Mucosa of stomach (tissue), 1 donor: ENCODE data around the gene CAMK2A.

Experiments used
- H3K27me3 ChIP-seq: one replicate; pipeline ENCODE4 v1.7.0; 2013; ENCODE audit warnings: mild to moderate bottlenecking, low read length; ENCODE audit not compliant: control insufficient read depth, insufficient read depth
- H3K36me3 ChIP-seq: one replicate; pipeline ENCODE4 v1.7.0; 2013; ENCODE audit warnings: low read length; ENCODE audit not compliant: control insufficient read depth, insufficient read depth
- H3K4me1 ChIP-seq: one replicate; pipeline ENCODE4 v1.7.0; 2013; ENCODE audit warnings: mild to moderate bottlenecking, low read length; ENCODE audit not compliant: control insufficient read depth, insufficient read depth
- H3K4me3 ChIP-seq: one replicate; pipeline ENCODE4 v1.7.0; 2013; ENCODE audit warnings: low read length
- H3K9ac ChIP-seq: one replicate; pipeline ENCODE4 v1.7.0; 2013; ENCODE audit warnings: mild to moderate bottlenecking, low read length, moderate library complexity
- H3K9me3 ChIP-seq: one replicate; pipeline ENCODE4 v1.7.0; 2013; ENCODE audit warnings: mild to moderate bottlenecking, low read length, moderate library complexity; ENCODE audit not compliant: control insufficient read depth
- donor health status: Pancreatic carcinoma.

CAMK2A gene

DNA sequence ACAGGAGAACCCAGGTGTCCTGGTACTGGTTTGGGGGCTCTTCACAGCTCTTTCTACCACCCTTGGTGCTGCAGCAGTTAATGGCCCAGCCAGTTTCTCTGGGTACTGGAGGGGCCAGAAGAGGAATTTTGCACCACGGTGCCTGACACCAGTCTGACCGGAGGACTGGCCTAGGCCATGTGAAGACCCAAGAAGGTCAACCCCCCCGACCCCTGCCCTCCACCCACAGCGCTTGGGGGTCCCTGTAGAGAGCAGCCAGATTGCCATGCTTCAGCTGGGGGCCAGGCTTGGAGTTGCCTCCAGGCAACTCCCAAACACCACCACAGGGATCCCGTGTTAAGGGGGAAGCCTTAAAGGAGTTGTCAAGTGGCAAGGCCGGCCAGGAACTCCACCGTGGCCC, 6.9 kb upstream of the CAMK2A start:
- H3K9me3 ChIP-seq: no peaks in the 10 kb centered on the region
- no peaks in the 10 kb centered on the region for H3K36me3 ChIP-seq
- peaks cover 6% of the 10 kb centered on the region for H3K4me1 ChIP-seq
- H3K27me3 ChIP-seq: peaks cover 7% of the 10 kb centered on the region
- H3K9ac ChIP-seq: no peak overlapping the region
- H3K4me3 ChIP-seq: no peak overlapping the region

DNA sequence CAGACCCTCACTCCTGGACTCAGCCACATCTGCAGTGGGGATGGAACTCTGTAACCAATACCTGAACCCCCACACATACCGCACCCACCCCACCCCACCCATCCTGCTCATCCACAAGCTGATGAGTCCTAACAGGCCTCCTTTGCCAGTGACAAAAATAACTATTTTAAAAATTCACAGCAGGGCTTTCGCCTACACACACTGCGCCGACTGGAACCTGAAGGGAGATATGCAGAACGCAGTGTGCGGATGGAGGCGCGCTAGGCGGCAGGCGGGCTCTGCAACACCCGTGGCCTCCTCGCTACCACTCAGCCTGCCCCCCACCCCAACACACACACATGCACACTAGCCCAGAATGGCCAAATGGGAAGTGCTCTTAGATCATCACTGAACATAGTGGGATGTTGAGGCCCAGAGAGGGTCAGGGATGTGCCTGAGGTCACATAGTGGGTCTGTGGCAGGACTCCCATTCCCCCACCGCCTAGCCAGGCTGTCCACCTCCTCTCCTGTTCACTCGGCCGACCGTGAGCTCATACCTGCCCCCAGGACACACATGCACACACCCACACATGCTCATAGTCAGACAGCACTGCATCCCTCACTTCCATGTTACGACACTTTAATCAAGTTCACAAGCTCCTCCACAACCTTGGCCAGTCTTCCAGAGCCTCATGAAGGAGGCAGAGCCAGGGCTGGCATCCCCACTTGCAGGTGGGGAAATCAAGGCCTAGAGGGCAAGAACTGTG, 6.3 kb upstream of the CAMK2A start:
- peaks cover 5% of the 10 kb centered on the region for H3K27me3 ChIP-seq
- no peaks in the 10 kb centered on the region for H3K9me3 ChIP-seq
- no peak overlapping the region for H3K9ac ChIP-seq
- H3K36me3 ChIP-seq: no peaks in the 10 kb centered on the region
- peaks cover 6% of the 10 kb centered on the region for H3K4me1 ChIP-seq
- H3K4me3 ChIP-seq: no peak overlapping the region

- Histone ChIP-seq H3K4me3 (no peak overlapping the region), H3K4me1 (peaks cover 6% of the 10 kb centered on the region), H3K27me3 (no peaks in the 10 kb centered on the region), H3K9ac (no peak overlapping the region), H3K36me3 (no peaks in the 10 kb centered on the region), H3K9me3 (no peaks in the 10 kb centered on the region)
Measured at GRCh38 chr5:150295172-150295634, 5.6 kb upstream of the CAMK2A start.

DNA sequence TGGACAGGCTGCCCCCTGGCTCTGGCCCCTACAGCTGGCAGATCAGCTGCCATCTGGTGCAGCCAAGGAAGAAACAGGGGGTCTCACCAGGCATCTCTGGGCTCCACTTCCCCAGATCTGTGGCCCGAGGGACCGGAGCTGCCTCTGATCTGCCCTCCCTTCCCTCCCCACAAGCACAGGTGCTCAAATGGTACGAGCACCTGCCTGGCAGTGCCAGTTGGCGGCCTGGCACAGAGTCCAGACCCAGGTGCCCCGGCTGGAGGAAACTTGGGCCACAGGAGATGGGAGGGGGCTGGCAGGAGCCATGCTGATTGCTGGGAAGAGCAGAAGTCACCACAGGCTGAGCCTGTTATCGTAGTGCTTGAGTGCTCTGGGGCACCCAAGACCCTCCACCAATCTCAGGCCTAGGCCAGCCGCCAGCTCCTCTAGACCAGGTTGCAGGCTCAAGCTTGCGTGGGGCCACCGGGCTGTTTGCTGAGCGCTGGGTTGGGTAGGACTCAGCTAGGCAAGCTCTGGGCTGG, 5.0 kb upstream of the CAMK2A start:
- no peaks in the 10 kb centered on the region for H3K9me3 ChIP-seq
- H3K9ac ChIP-seq: no peak overlapping the region
- no peak overlapping the region for H3K4me3 ChIP-seq
- no peaks in the 10 kb centered on the region for H3K36me3 ChIP-seq
- H3K4me1 ChIP-seq: peaks cover 6% of the 10 kb centered on the region
- no peaks in the 10 kb centered on the region for H3K27me3 ChIP-seq

DNA sequence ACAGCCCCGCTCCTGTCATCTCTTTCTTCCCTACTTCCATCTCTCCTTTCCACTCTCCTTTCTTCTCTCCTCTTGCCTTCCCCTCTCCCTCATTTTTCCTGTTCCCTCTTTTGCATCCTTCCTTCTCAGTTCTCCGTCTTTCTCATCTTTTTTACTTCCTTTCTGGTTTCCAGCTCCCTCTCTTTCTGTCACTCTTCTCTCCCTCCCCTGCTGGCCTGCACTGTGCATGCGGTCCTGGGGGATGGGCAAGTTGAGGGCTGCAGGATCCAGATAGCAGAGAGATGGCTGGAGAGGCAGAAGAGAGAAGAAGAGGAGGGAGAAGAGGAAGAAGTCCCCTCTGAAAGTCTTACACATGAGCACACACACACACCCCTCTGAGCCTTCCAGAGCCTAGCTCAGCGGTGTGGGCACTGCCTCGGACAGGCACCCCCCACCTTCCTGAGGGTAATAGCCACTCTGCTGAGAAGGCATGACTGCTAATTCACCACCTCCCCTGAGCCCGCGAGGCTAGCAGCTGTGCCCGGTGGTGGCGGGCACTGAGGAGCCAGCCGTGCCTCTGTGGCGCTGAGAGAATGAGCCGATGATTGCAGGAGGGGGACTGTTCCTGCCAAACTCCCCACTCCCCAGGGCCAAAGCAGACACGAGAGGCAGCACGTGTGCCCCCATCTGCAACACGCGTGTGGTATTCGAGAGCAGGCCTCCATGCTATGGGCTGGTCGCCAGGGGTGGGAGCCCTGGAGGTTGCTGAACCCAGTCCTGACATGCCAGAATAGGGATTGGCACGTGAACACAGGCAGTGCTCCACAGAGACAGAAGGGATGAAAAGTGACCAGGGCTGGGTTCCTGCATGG, 3.7 kb upstream of the CAMK2A start:
- no peaks in the 10 kb centered on the region for H3K27me3 ChIP-seq
- no peaks in the 10 kb centered on the region for H3K36me3 ChIP-seq
- H3K4me1 ChIP-seq: peaks cover 6% of the 10 kb centered on the region
- no peaks in the 10 kb centered on the region for H3K9me3 ChIP-seq
- no peak overlapping the region for H3K4me3 ChIP-seq
- H3K9ac ChIP-seq: no peak overlapping the region

DNA sequence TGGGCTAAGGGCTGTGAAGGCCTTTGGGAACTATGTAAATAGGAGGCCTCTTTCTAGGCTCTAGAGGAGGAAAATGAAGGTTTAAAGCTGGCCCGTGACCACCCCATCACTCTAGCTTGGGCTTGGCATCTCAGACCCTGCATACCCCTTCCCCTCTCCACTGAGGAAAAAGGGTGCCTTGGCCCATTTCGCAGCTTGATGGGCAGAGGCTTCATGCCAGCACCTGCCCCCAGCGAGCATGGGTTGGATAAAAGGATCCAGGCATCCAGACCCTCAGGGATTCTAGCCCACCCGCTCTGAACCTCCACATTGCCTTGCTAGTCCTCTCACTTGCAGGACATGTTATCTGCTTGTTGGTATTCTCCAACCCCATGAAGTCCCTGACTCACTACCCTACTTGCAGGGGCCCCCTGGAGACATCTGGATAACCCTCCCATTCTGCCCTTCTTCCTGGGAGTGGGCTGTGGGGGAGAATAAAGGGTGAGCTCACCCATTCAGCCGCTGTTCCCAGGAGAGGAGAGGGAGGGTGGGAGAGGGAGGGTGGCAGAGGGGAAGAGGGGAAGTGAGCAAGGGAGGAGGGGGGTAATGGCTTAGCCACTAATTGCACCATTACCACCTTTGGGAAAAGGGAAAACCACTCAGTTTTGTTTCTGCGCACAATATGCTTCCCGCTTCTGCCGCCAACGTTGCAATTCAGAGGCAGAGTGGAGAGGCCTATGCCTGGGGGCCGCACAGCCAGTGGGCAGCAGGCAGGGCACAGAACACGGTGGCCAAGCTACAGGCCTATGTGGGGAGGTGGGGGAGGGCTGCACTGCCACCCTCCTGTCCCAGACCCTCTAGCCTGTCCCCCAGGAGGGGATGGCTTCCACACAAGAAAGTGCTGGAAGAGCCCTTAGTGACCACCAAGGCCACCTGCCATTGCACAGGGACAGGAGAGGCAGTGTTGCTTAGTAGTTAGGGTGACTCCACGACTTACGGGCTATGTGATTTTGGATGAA, 2.1 kb upstream of the CAMK2A start:
- peaks cover 6% of the 10 kb centered on the region for H3K4me1 ChIP-seq
- H3K4me3 ChIP-seq: no peak overlapping the region
- no peaks in the 10 kb centered on the region for H3K27me3 ChIP-seq
- H3K9ac ChIP-seq: no peak overlapping the region
- no peaks in the 10 kb centered on the region for H3K36me3 ChIP-seq
- no peaks in the 10 kb centered on the region for H3K9me3 ChIP-seq

GRCh38 chr5:150288791-150289190, 782 bp downstream of the CAMK2A start:
- H3K27me3 ChIP-seq: no peaks in the 10 kb centered on the region

DNA sequence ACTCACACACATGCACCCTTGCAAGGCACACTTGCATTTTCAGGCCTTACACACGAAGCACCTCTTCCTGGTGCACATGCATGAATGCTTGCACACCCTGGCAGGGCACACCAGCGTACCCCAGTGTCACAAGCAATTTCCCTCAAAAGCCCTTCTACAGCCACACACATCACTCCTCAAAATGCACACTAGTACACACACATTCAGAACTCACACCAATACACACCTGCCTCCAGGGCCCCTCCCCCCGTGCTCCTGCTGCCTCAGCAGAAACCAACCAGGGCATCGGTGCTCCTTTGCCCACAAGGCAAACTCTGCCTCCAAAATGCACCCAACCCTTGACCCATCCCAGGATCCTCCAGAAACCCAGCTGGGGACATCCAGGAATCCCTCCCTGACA, 1.2 kb downstream of the CAMK2A start:
- Histone ChIP-seq H3K4me3 (no peak overlapping the region), H3K9ac (no peak overlapping the region), H3K9me3 (no peaks in the 10 kb centered on the region), H3K4me1 (no peaks in the 10 kb centered on the region), H3K36me3 (no peaks in the 10 kb centered on the region), H3K27me3 (no peaks in the 10 kb centered on the region)

More at GRCh38 chr5:150288791-150289190, 782 bp downstream of the CAMK2A start:
- H3K4me3 ChIP-seq: no peak overlapping the region
- no peak overlapping the region for H3K9ac ChIP-seq
- H3K9me3 ChIP-seq: no peaks in the 10 kb centered on the region
- H3K4me1 ChIP-seq: no peaks in the 10 kb centered on the region
- no peaks in the 10 kb centered on the region for H3K36me3 ChIP-seq

- Histone ChIP-seq H3K9ac (no peak overlapping the region), H3K9me3 (no peaks in the 10 kb centered on the region), H3K4me3 (no peak overlapping the region)
Measured at GRCh38 chr5:150286820-150287219, 2.8 kb downstream of the CAMK2A start.

DNA sequence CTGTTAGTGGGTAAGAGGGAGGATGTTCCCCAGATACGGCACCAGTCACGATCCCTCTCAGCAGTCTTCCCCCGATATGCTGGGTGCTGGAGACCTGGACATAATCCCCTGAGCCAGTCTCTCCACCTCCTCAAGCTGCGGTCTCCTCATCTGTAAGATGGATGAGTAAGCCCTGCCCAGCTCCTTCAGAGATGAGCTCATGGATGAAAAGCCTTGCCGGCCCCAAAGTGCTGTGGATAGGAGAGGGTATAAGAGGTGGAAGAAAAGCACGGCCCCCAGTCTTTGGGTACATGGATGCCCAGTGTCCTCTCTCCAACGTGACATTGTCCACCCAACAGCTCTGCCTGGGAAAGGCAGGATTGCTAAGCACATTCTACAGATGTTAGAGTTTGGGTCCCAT, 4.5 kb downstream of the CAMK2A start:
- Histone ChIP-seq H3K9ac (no peak overlapping the region), H3K36me3 (no peaks in the 10 kb centered on the region), H3K4me1 (no peaks in the 10 kb centered on the region), H3K9me3 (no peaks in the 10 kb centered on the region), H3K27me3 (peaks cover 1% of the 10 kb centered on the region), H3K4me3 (no peak overlapping the region)

More at GRCh38 chr5:150286820-150287219, 2.8 kb downstream of the CAMK2A start:
- Histone ChIP-seq H3K4me1 (no peaks in the 10 kb centered on the region), H3K36me3 (no peaks in the 10 kb centered on the region), H3K27me3 (no peaks in the 10 kb centered on the region)

DNA sequence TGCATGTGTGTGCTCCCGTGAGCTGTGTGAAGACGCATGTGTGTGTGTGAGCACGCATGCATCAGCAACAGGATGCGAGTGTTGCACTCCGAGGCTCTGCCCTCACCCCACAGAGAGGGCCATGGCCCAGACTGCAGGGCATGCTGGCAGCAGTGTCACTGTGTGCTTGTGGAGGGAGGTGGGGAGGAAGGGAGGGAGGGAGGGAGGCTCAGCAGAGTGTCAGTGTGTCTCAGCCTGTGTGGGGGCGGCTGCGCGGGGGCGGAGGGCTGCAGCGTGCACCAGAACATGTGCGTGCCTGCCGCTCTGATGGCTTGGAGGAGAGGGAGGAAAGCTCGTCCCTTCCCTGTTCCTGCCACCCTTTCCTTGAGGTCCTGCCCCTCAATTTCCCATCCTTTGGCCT, 5.3 kb downstream of the CAMK2A start:
- no peaks in the 10 kb centered on the region for H3K4me1 ChIP-seq

More for the DNA sequence above, 5.3 kb downstream of the CAMK2A start:
- H3K9me3 ChIP-seq: no peaks in the 10 kb centered on the region
- no peaks in the 10 kb centered on the region for H3K36me3 ChIP-seq
- no peak overlapping the region for H3K9ac ChIP-seq
- H3K27me3 ChIP-seq: peaks cover 5% of the 10 kb centered on the region
- no peak overlapping the region for H3K4me3 ChIP-seq
